B cell (primary cell): ENCODE measurements around the gene ZNF598.

Experiments used
- CTCF ChIP-seq: fragments of 200-600 bp; IDR thresholded peaks from one replicate; pipeline ENCODE4 v1.8.0; 2022; ENCODE audit warnings: antibody characterized with exemption, mild to moderate bottlenecking
- EZH2 ChIP-seq: IDR thresholded peaks from 2 replicates; pipeline ENCODE4 v1.6.1; 2012; ENCODE audit warnings: borderline replicate concordance, low read depth, mild to moderate bottlenecking, moderate library complexity, low read length; ENCODE audit not compliant: insufficient read depth, poor library complexity, severe bottlenecking

GRCh38 chr16:2030036-2030435 is 20.4 kb upstream of the ZNF598 start:
- TF ChIP-seq CTCF = no peak
- TF ChIP-seq EZH2 = no peak
